ENCODE results near the gene TBC1D5. TPM values are rescaled to one million over a fixed set of nuclear protein-coding genes. Genes with fewer than 3 reads are reported as not detected.
A peak's percentile ranks its signal among the peaks of the same experiment; 100 is the strongest.
"Not testable (repeated sequence)": the region's sequence is repeated elsewhere in the genome, so short reads cannot be mapped to it uniquely, and the experiment has no call there.

TBC1D5 gene
- polyA plus RNA-seq, 2 of the 4 experiments (the other 2 are of a cell fraction) = 36.7 to 72.2 TPM

- Histone ChIP-seq H3K4me3 (no peak overlapping the region), H3K9me3 (no peaks in the 10 kb centered on the region), H3K27ac (no peak overlapping the region), H3K4me2 (no peak overlapping the region), H3K4me1 (no peaks in the 10 kb centered on the region)
- DNase-seq (ENCODE audit: low read depth in 1 of 2, low spot score in 1 of 2) = no peak
- ChIA-PET POLR2A (no interaction called here), CTCF (interaction anchor here (5.9 kb wide), 1 partner anchor 11 kb away, joined by 32 read pairs; no protein-coding TSS in a partner anchor)
- no peak for ATAC-seq
- TF ChIP-seq JUN (IDR thresholded peaks at IDR 0.05) = no peak
- TF ChIP-seq CHD2 (IDR thresholded peaks at IDR 0.05; ENCODE audit: low read length, partially characterized antibody) = no peak
- TF ChIP-seq CEBPB (IDR thresholded peaks at IDR 0.05) = no peak
- TF ChIP-seq HDAC2 (IDR thresholded peaks at IDR 0.05) = no peak
- no peak for TF ChIP-seq CTCF (IDR thresholded peaks at IDR 0.05)
- no peak for TF ChIP-seq BCL3 (IDR thresholded peaks at IDR 0.05)
- no peak for TF ChIP-seq KDM1A (IDR thresholded peaks at IDR 0.05; ENCODE audit: low read depth)
- no peak for TF ChIP-seq NPAS2 (CRISPR knock-in tag; IDR thresholded peaks at IDR 0.05; ENCODE audit: borderline replicate concordance)
- TF ChIP-seq CHD4 (IDR thresholded peaks at IDR 0.05; ENCODE audit: borderline replicate concordance) = no peak
- no peak for TF ChIP-seq FOXS1 (CRISPR knock-in tag; IDR thresholded peaks at IDR 0.05)
- TF ChIP-seq RCOR1 (IDR thresholded peaks at IDR 0.05; ENCODE audit: low read depth, low read length) = no peak
- WGBS (ENCODE audit: missing lambda C conversion rate) = 93% methylated on average over 1 of the region's 1 CpG
- FAIRE-seq = peak; percentile 39
These were observed 86.2 kb downstream of the TBC1D5 start for GRCh38 chr3:17656264-17656663.

- Histone ChIP-seq H3K27ac (no peak overlapping the region), H3K9me3 (no peaks in the 10 kb centered on the region), H3K4me2 (no peak overlapping the region), H3K4me1 (no peaks in the 10 kb centered on the region), H3K4me3 (no peak overlapping the region)
- ATAC-seq = no peak
- ChIA-PET CTCF (no interaction called here), POLR2A (no interaction called here)
- no peak for DNase-seq (ENCODE audit: low read depth in 1 of 2, low spot score in 1 of 2)
- FAIRE-seq = no peak
- TF ChIP-seq ZC3H11A (IDR thresholded peaks at IDR 0.05) (no peak), ELK1 (IDR thresholded peaks at IDR 0.05; ENCODE audit: low read depth, low read length) (no peak), USF2 (IDR thresholded peaks at IDR 0.05) (no peak), MYC (IDR thresholded peaks at IDR 0.05; ENCODE audit: borderline replicate concordance, low read length) (no peak), JUNB (IDR thresholded peaks at IDR 0.05) (no peak), HMGXB4 (CRISPR knock-in tag; IDR thresholded peaks at IDR 0.05; ENCODE audit: borderline replicate concordance) (no peak), FOSB (CRISPR knock-in tag; IDR thresholded peaks at IDR 0.05) (no peak), RAD21 (conservative IDR thresholded peaks at IDR 0.05 in 1 of 2, IDR thresholded peaks at IDR 0.05 in 1 of 2) (no peak), FOXS1 (CRISPR knock-in tag; IDR thresholded peaks at IDR 0.05) (no peak)
- WGBS (ENCODE audit: missing lambda C conversion rate) = 98% methylated on average over 2 of the region's 2 CpGs
These were observed 86.7 kb downstream of the TBC1D5 start for GRCh38 chr3:17655743-17656142.

GRCh38 chr3:17649748-17650147 is 92.7 kb downstream of the TBC1D5 start:
- FAIRE-seq; H3K9me3 ChIP-seq; POLR2A ChIA-PET; H3K27ac ChIP-seq; ATAC-seq; DNase-seq (ENCODE audit: low read depth in 1 of 2, low spot score in 1 of 2); H3K4me2 ChIP-seq; CTCF ChIA-PET; H3K4me3 ChIP-seq; H3K4me1 ChIP-seq: not testable (repeated sequence)
- WGBS (ENCODE audit: missing lambda C conversion rate) = 99% methylated on average over 4 of the region's 4 CpGs

Measured in A549 (cell line).